ENCODE measurements around the gene DDX3X. TPM values are rescaled to one million over a fixed set of nuclear protein-coding genes. Genes with fewer than 3 reads are reported as not detected.

The DDX3X gene
- total and polyA plus RNA-seq, 2 of the 13 experiments (the other 11 are each of a cell fraction or from before 2014, with no cell fraction given), result 53.5 to 239 TPM

GRCh38 chrX:41329101-41329500, 4.9 kb upstream of the DDX3X start (continued):
- TF ChIP-seq ZNF354B (CRISPR knock-in tag; IDR thresholded peaks at IDR 0.05), result no peak
- no peak for TF ChIP-seq ZNF446 (CRISPR knock-in tag; IDR thresholded peaks at IDR 0.05)
- TF ChIP-seq NFRKB (IDR thresholded peaks at IDR 0.05), result no peak
- TF ChIP-seq ZNF629 (CRISPR knock-in tag; conservative IDR thresholded peaks at IDR 0.05), result no peak
- no peak for TF ChIP-seq HOXA3 (CRISPR knock-in tag; IDR thresholded peaks at IDR 0.05)

DNA sequence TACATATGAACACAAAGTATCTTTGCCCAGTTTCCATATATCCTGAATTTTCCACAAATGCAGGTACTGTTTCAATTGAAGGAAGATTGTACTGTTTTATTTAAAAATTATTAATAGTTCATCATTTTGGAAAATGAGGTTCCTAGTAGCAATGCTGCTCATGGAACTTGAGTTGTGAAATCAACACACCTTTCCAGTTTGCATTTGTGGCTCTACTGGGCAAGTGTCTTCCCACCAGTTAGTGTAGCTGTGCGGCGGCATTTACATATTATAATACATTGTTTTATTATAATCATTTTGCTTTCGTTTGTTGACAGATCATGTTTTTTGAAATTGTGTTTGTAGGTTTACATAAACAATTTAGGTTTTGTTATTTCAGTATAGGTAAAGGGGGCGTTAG, 2.0 kb upstream of the DDX3X start:
- Histone ChIP-seq H2AFZ (ENCODE audit: low read length) (no peak overlapping the region), H3K9me3 (ENCODE audit: low read length) (no peaks in the 10 kb centered on the region), H3K36me3 (replicated peaks in 1 of 2; ENCODE audit: control insufficient read depth in 1 of 2, insufficient read depth in 2 of 2, low read length in 2 of 2) (no peaks in the 10 kb centered on the region), H3K27me3 (ENCODE audit: control insufficient read depth in 1 of 2, insufficient read depth in 2 of 2, low read length in 2 of 2) (no peaks in the 10 kb centered on the region; a peak in 1 of 5 replicates), H3K9ac (ENCODE audit: insufficient read depth, low read depth, low read length) (peak overlapping the region; percentile 98), H3K4me2 (ENCODE audit: low read depth, low read length) (peak overlapping the region; percentile 81), H3K79me2 (ENCODE audit: insufficient read depth, low read length) (peaks cover 34% of the 10 kb centered on the region), H3K4me3 (replicated peaks in 1 of 3; ENCODE audit: insufficient read depth in 1 of 3, low read depth in 2 of 3, low read length in 3 of 3) (peak overlapping the region; percentile 71 to 84 (median 73); a peak in 5 of 6 replicates), H3K4me1 (ENCODE audit: insufficient read depth, low read length) (peaks cover 28% of the 10 kb centered on the region), H3K27ac (ENCODE audit: extremely low read length, insufficient read depth, low read length) (peak overlapping the region; percentile 100), H4K20me1 (ENCODE audit: insufficient read depth, low read length) (peaks cover 25% of the 10 kb centered on the region)
- ATAC-seq (no peak), FAIRE-seq (no peak), DNase-seq (ENCODE audit: low spot score) (no peak)
- CTCF ChIA-PET (ENCODE audit: low intra/inter-chr PET ratio, low total read pairs), result no interaction called here
- BruUV-seq (replicated peaks), result no TSS peak
- in situ Hi-C loops (cut with HindIII; ENCODE audit: extremely low pct_ligation_motif_present, low pct_unique_long_range_greater_than_20kb), result no loop called here
- POLR2A ChIA-PET, result no interaction called here
- WGBS (ENCODE audit: low lambda C conversion rate), result 1% methylated on average over 4 of the region's 4 CpGs
- intact Hi-C loops (cut with micrococcal nuclease; ENCODE audit: unreplicated experiment), result loop anchor here (5.0 to 10.0 kb wide), 3 partner anchors 50 to 110 kb away; no protein-coding TSS in a partner anchor
- no peak for TF ChIP-seq SNRNP70 (IDR thresholded peaks at IDR 0.05; ENCODE audit: low read depth, low read length)
- TF ChIP-seq, protein P1, sequence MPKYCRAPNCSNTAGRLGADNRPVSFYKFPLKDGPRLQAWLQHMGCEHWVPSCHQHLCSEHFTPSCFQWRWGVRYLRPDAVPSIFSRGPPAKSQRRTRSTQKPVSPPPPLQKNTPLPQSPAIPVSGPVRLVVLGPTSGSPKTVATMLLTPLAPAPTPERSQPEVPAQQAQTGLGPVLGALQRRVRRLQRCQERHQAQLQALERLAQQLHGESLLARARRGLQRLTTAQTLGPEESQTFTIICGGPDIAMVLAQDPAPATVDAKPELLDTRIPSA (CRISPR knock-in tag; IDR thresholded peaks at IDR 0.05; ENCODE audit: borderline replicate concordance), result no peak
- no peak for TF ChIP-seq PRDM10 (CRISPR knock-in tag; IDR thresholded peaks at IDR 0.05; ENCODE audit: low read depth)
- TF ChIP-seq SOX6 (IDR thresholded peaks at IDR 0.05), result no peak
- no peak for TF ChIP-seq SOX6 (CRISPR knock-in tag; IDR thresholded peaks at IDR 0.05)
- TF ChIP-seq STAT6 (CRISPR knock-in tag; IDR thresholded peaks at IDR 0.05; ENCODE audit: borderline replicate concordance), result no peak
- TF ChIP-seq GPBP1L1 (CRISPR knock-in tag; IDR thresholded peaks at IDR 0.05), result no peak
- no peak for TF ChIP-seq ZC3H13 (CRISPR knock-in tag; IDR thresholded peaks at IDR 0.05)
- no peak for TF ChIP-seq PAF1 (CRISPR knock-in tag; IDR thresholded peaks at IDR 0.05)
- TF ChIP-seq ZNF337 (CRISPR knock-in tag; IDR thresholded peaks at IDR 0.05; ENCODE audit: borderline replicate concordance, low read depth), result no peak
- no peak for TF ChIP-seq NCOA2 (CRISPR knock-in tag; IDR thresholded peaks at IDR 0.05)
- TF ChIP-seq KLF16 (CRISPR knock-in tag; IDR thresholded peaks at IDR 0.05), result no peak

Data from HepG2 (cell line).